Camera-type eye (tissue), 1 donor: ENCODE results near the gene PPP6R3. TPM values are rescaled to one million over a fixed set of nuclear protein-coding genes. Genes with fewer than 3 reads are reported as not detected.

Experiments
- total RNA-seq: library from RNA; depleted of rRNA; stranded (reverse); fragments of >200 nt; gene quantifications from one replicate; pipeline ENCODE4 v1.2.3, GENCODE V29; 2014

Gene PPP6R3
- 247 TPM for total RNA-seq

GRCh38 chr11:68460741-68461574, at the start of gene PPP6R3:
Gene PPP6R3 (plus strand): TSS chr11:68460752. CDS start chr11:68537665, 76,913 bp downstream.

Other genes with a start within 250 kb of the PPP6R3 start
- gene KMT5B, start 247.5 kb upstream of the PPP6R3 start, total RNA-seq = 120 TPM
- gene C11orf24, start 188.8 kb upstream of the PPP6R3 start, total RNA-seq = 20.8 TPM
- gene LRP5, start 148.2 kb upstream of the PPP6R3 start, total RNA-seq = 74.4 TPM
- not detected for gene GAL, start 223.8 kb downstream of the PPP6R3 start, total RNA-seq